Measurements from ENCODE around the gene GID8. TPM values are rescaled to one million over a fixed set of nuclear protein-coding genes. Genes with fewer than 3 reads are reported as not detected.

Gene GID8
- total and polyA plus RNA-seq, 4 donors: 11.0 to 35.4 (median 23.7) TPM

- 90% methylated on average over 28 to 32 of the region's 32 CpGs for WGBS, 2 donors
- Histone ChIP-seq H3K27ac (ENCODE audit: low read depth in 1 of 2, low read length in 1 of 2) (no peak overlapping the region), H3K9me3 (ENCODE audit: control insufficient read depth in 4 of 4, insufficient read depth in 3 of 4, low read length in 3 of 4) (no peaks in the 10 kb centered on the region), H3K4me3 (no peak overlapping the region), H3K9ac (ENCODE audit: insufficient read depth in 1 of 2, low read length in 2 of 2) (no peak overlapping the region), H3K4me1 (ENCODE audit: control insufficient read depth in 5 of 5, insufficient read depth in 5 of 5, low read length in 5 of 5) (peaks cover 0 to 3% (median 0%) of the 10 kb centered on the region in 5 donors), H3K27me3 (ENCODE audit: control insufficient read depth in 3 of 3, insufficient read depth in 3 of 3, low read length in 2 of 3) (no peaks in the 10 kb centered on the region), H3K36me3 (ENCODE audit: control insufficient read depth in 4 of 4, insufficient read depth in 4 of 4, low read length in 4 of 4) (peaks cover 0 to 4% (median 0%) of the 10 kb centered on the region in 4 donors)
- no peak for TF ChIP-seq CTCF (IDR thresholded peaks at IDR 0.05; ENCODE audit: control extremely low read depth, extremely low read depth)
- no peak for DNase-seq
- no peak for ATAC-seq (ENCODE audit: insufficient read depth, low FRiP score)
These were observed 25.1 kb downstream of the GID8 start for GRCh38 chr20:62962891-62963613.

- Histone ChIP-seq H3K27ac (ENCODE audit: low read depth in 1 of 2, low read length in 1 of 2) (no peak overlapping the region), H3K27me3 (ENCODE audit: control insufficient read depth in 3 of 3, insufficient read depth in 3 of 3, low read length in 2 of 3) (no peaks in the 10 kb centered on the region), H3K9me3 (ENCODE audit: control insufficient read depth in 4 of 4, insufficient read depth in 3 of 4, low read length in 3 of 4) (no peaks in the 10 kb centered on the region), H3K36me3 (ENCODE audit: control insufficient read depth in 4 of 4, insufficient read depth in 4 of 4, low read length in 4 of 4) (peaks cover 0 to 4% (median 0%) of the 10 kb centered on the region in 4 donors), H3K9ac (ENCODE audit: insufficient read depth in 1 of 2, low read length in 2 of 2) (no peak overlapping the region), H3K4me1 (ENCODE audit: control insufficient read depth in 5 of 5, insufficient read depth in 5 of 5, low read length in 5 of 5) (peaks cover 0 to 3% (median 0%) of the 10 kb centered on the region in 5 donors), H3K4me3 (no peak overlapping the region)
- no peak for DNase-seq
- ATAC-seq (ENCODE audit: insufficient read depth, low FRiP score): no peak
- 86 to 89% methylated on average over 27 to 32 of the region's 32 CpGs for WGBS, 2 donors
- no peak for TF ChIP-seq CTCF (IDR thresholded peaks at IDR 0.05; ENCODE audit: control extremely low read depth, extremely low read depth)
These were observed 25.9 kb downstream of the GID8 start for GRCh38 chr20:62963614-62964397.

GRCh38 chr20:62964700-62965099 lies 26.8 kb downstream of the GID8 start:
- no peak overlapping the region for H3K27ac ChIP-seq (ENCODE audit: low read depth in 1 of 2, low read length in 1 of 2)
- WGBS, 2 donors: 54 to 73% methylated on average over 20 of the region's 20 CpGs
- no peak overlapping the region for H3K4me3 ChIP-seq
- H3K9ac ChIP-seq (ENCODE audit: insufficient read depth in 1 of 2, low read length in 2 of 2): no peak overlapping the region
- H3K9me3 ChIP-seq (ENCODE audit: control insufficient read depth in 4 of 4, insufficient read depth in 3 of 4, low read length in 3 of 4): no peaks in the 10 kb centered on the region
- no peak for DNase-seq
- H3K4me1 ChIP-seq (ENCODE audit: control insufficient read depth in 5 of 5, insufficient read depth in 5 of 5, low read length in 5 of 5): peaks cover 0 to 3% (median 0%) of the 10 kb centered on the region in 5 donors
- no peak for ATAC-seq (ENCODE audit: insufficient read depth, low FRiP score)
- no peak for TF ChIP-seq CTCF (IDR thresholded peaks at IDR 0.05; ENCODE audit: control extremely low read depth, extremely low read depth)
- H3K36me3 ChIP-seq (ENCODE audit: control insufficient read depth in 4 of 4, insufficient read depth in 4 of 4, low read length in 4 of 4): peaks cover 0 to 4% (median 0%) of the 10 kb centered on the region in 4 donors
- no peaks in the 10 kb centered on the region for H3K27me3 ChIP-seq (ENCODE audit: control insufficient read depth in 3 of 3, insufficient read depth in 3 of 3, low read length in 2 of 3)

Data from lung (tissue), 12 donors.